GM12801 (cell line): Measurements from ENCODE around the gene MB.

Experiments
- TF ChIP-seq, protein P1 (sequence below): IDR thresholded peaks from one replicate; pipeline ENCODE4 v1.5.1; 2011; ENCODE audit warnings: control low read depth; ENCODE audit not compliant: insufficient read length; ENCODE audit errors: extremely low read depth

The MB gene

GRCh38 chr22:35656284-35656752 lies 39.2 kb upstream of the MB start:
- TF ChIP-seq, protein P1, sequence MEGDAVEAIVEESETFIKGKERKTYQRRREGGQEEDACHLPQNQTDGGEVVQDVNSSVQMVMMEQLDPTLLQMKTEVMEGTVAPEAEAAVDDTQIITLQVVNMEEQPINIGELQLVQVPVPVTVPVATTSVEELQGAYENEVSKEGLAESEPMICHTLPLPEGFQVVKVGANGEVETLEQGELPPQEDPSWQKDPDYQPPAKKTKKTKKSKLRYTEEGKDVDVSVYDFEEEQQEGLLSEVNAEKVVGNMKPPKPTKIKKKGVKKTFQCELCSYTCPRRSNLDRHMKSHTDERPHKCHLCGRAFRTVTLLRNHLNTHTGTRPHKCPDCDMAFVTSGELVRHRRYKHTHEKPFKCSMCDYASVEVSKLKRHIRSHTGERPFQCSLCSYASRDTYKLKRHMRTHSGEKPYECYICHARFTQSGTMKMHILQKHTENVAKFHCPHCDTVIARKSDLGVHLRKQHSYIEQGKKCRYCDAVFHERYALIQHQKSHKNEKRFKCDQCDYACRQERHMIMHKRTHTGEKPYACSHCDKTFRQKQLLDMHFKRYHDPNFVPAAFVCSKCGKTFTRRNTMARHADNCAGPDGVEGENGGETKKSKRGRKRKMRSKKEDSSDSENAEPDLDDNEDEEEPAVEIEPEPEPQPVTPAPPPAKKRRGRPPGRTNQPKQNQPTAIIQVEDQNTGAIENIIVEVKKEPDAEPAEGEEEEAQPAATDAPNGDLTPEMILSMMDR, result no peak

DNA sequence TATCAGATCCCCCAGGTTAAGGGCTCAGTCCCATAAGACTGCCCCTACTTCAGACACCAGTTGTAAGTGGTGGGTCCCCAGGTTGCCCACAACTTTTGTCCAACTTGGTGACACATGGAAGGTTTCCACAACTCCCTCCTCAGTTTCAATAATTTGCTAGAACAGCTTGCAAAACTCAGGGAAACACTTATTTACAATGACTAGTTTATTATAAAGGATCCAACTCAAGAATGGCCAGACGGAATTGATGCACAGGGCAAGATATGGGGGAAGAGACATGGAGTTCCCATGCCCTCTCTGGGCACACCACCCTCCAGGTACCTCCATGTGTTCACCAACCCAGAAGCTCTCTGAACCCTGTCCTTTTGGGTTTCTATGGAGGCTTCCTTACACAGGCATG lies 36.7 kb upstream of the MB start:
- TF ChIP-seq, protein P1, result no peak

- TF ChIP-seq, protein P1, result no peak
These were observed 34.0 kb upstream of the MB start for GRCh38 chr22:35651085-35651484.

- TF ChIP-seq, protein P1, result no peak
These were observed 32.6 kb upstream of the MB start for GRCh38 chr22:35649636-35650250.

GRCh38 chr22:35649026-35649553 lies 32.0 kb upstream of the MB start:
- TF ChIP-seq, protein P1, result no peak

- TF ChIP-seq, protein P1, result no peak
These were observed 31.2 kb upstream of the MB start, which contains the start of gene APOL6 for GRCh38 chr22:35648066-35649025. Gene APOL6 (plus strand): TSS chr22:35648446. CDS start chr22:35656426, 7,980 bp downstream.

GRCh38 chr22:35645646-35646045 lies 28.5 kb upstream of the MB start:
- TF ChIP-seq, protein P1, result no peak
